HepG2 (cell line): Measurements from ENCODE around the gene MYADML2. TPM values are rescaled to one million over a fixed set of nuclear protein-coding genes. Genes with fewer than 3 reads are reported as not detected.

Experiments
- BCL6 ChIP-seq: IDR thresholded peaks from 2 replicates; pipeline ENCODE4 v1.6.1; 2016; ENCODE audit warnings: missing genetic modification reagents, missing compliant biosample characterization
- DR1 ChIP-seq: sonication (generic); formaldehyde crosslinking; IDR thresholded peaks from 2 replicates; pipeline ENCODE4 v1.8.0; 2021; ENCODE audit warnings: mild to moderate bottlenecking, missing genetic modification reagents, inconsistent platforms
- HOXA7 ChIP-seq: sonication (generic); formaldehyde crosslinking; IDR thresholded peaks from 2 replicates; pipeline ENCODE4 v1.8.1; 2022; ENCODE audit warnings: mild to moderate bottlenecking, missing genetic modification reagents, moderate library complexity
- MZF1 ChIP-seq: sonication (generic); formaldehyde crosslinking; IDR thresholded peaks from 2 replicates; pipeline ENCODE4 v1.8.1; 2023; ENCODE audit warnings: mild to moderate bottlenecking, missing genetic modification reagents, borderline replicate concordance
- SETDB1 ChIP-seq: sonication (generic); formaldehyde crosslinking; IDR thresholded peaks from 2 replicates; pipeline ENCODE4 v1.5.1; 2020; ENCODE audit warnings: missing genetic modification reagents, mild to moderate bottlenecking, borderline replicate concordance
- SMARCC2 ChIP-seq: fragments of 450-650 bp; IDR thresholded peaks from 2 replicates; pipeline ENCODE4 v1.6.1; 2017; ENCODE audit warnings: antibody characterized with exemption, mild to moderate bottlenecking
- SMYD3 ChIP-seq: sonication (generic); formaldehyde crosslinking; IDR thresholded peaks from 2 replicates; pipeline ENCODE4 v1.8.1; 2023; ENCODE audit warnings: mild to moderate bottlenecking, missing genetic modification reagents
- TBX2 ChIP-seq: sonication (generic); formaldehyde crosslinking; IDR thresholded peaks from 2 replicates; pipeline ENCODE4 v1.5.0; 2020; ENCODE audit warnings: missing genetic modification reagents, mild to moderate bottlenecking, borderline replicate concordance
- ZBTB1 ChIP-seq: sonication (generic); formaldehyde crosslinking; IDR thresholded peaks from 2 replicates; pipeline ENCODE4 v1.4.0; 2020; ENCODE audit warnings: missing genetic modification reagents, borderline replicate concordance
- ZIK1 ChIP-seq: sonication (generic); formaldehyde crosslinking; IDR thresholded peaks from 2 replicates; pipeline ENCODE4 v1.5.0; 2020; ENCODE audit warnings: mild to moderate bottlenecking, low read depth, missing genetic modification reagents, borderline replicate concordance
- ZNF253 ChIP-seq: sonication (generic); formaldehyde crosslinking; IDR thresholded peaks from 2 replicates; pipeline ENCODE4 v1.8.0; 2022; ENCODE audit warnings: mild to moderate bottlenecking, missing genetic modification reagents, borderline replicate concordance
- polyA plus RNA-seq, 8 experiments: library from polyadenylated mRNA; depleted of rRNA in 3 of 8; stranded (reverse) in 7 of 8; unstranded in 1 of 8; fragments of >200 nt; fragmentation: Illumina TruSeq in 4 of 8; extraction: Trizol in 4 of 8; gene quantifications; 2 replicates each; pipeline versions ENCODE4 v1.2.1 to v1.2.3, GENCODE V29; 2011 to 2016; ENCODE audit warnings: low read depth in 4 of 8, missing spikeins in 1 of 8, mixed read lengths in 1 of 8; ENCODE audit not compliant: insufficient read depth in 1 of 8
- total RNA-seq, 5 experiments: library from RNA; depleted of rRNA; stranded (reverse); fragments of >200 nt; fragmentation: Illumina TruSeq; extraction: Trizol; gene quantifications; 2 replicates each; pipeline ENCODE4 v1.2.3, GENCODE V29; 2016; ENCODE audit warnings: low read depth in 1 of 5
- TF ChIP-seq, protein P1 (sequence below): sonication (generic); formaldehyde crosslinking; IDR thresholded peaks from 2 replicates; pipeline ENCODE4 v1.5.0; 2020; ENCODE audit warnings: missing genetic modification reagents
- TF ChIP-seq, protein P2 (sequence below): sonication (generic); formaldehyde crosslinking; IDR thresholded peaks from 2 replicates; pipeline ENCODE4 v1.8.1; 2022; ENCODE audit warnings: low read depth, mild to moderate bottlenecking, missing genetic modification reagents
- TF ChIP-seq, protein P3 (sequence below): fragments of 450-650 bp; IDR thresholded peaks from 2 replicates; pipeline ENCODE4 v1.6.1; 2017
- TF ChIP-seq, protein P4 (sequence below): sonication (generic); formaldehyde crosslinking; IDR thresholded peaks from 2 replicates; pipeline ENCODE4 v1.5.0; 2020; ENCODE audit warnings: mild to moderate bottlenecking, missing genetic modification reagents
- TF ChIP-seq, protein P5 (sequence below): fragments of 450-650 bp; IDR thresholded peaks from 2 replicates; pipeline ENCODE4 v1.6.1; 2016
- TF ChIP-seq, protein P6 (sequence below): sonication (generic); formaldehyde crosslinking; IDR thresholded peaks from 2 replicates; pipeline ENCODE4 v1.8.1; 2022; ENCODE audit warnings: mild to moderate bottlenecking, missing genetic modification reagents

Gene MYADML2
- total and polyA plus RNA-seq, 2 of the 13 experiments (the other 11 are each of a cell fraction or from before 2014, with no cell fraction given) = not detected

DNA sequence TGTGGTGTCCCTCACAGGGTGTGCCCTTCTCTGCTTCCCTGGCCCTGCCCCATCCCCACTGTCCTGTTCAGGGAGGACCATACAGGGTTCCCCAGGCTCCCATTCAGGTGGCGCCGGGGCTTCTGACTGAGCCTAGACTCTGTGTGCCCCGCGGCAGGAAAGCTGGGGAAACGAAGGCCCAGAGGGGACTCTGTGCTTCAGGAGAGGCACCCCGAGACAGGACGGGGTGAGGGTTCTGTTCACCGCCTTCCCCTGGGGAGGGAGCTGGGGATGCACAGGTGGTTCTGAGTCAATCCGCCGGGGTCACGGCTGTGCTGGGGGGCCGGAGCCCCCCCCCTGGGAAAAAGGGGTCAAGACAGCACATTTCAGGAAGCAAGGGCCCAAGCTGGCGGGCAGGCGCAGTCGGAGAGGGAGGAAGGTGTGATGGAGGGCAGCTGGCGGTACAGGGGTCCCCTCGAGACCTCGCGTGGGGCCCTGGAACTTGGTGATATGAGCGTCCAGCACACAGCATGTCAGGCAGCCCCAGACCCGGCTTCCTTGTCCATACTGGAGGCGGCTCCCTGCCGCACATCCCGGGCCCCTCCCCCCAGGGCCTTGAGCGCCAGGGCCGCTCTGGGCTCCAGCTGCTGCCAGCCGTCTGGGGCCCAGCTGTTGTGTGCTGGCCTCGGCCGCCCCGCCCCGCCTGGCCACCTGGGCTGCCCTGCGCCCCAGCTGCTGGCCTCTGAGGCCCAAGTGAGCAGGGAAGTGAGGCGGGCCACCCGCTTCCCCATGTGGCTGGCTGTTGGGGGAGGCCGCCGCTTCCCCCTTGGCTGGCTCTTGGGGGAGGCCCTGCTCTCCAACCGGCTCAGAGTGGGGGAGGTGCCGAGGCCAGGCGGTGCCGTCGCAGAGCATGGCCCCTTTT, 19.6 kb upstream of the MYADML2 start (continued):
- TF ChIP-seq, protein P1, sequence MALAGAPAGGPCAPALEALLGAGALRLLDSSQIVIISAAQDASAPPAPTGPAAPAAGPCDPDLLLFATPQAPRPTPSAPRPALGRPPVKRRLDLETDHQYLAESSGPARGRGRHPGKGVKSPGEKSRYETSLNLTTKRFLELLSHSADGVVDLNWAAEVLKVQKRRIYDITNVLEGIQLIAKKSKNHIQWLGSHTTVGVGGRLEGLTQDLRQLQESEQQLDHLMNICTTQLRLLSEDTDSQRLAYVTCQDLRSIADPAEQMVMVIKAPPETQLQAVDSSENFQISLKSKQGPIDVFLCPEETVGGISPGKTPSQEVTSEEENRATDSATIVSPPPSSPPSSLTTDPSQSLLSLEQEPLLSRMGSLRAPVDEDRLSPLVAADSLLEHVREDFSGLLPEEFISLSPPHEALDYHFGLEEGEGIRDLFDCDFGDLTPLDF (CRISPR knock-in tag) = no peak
- TF ChIP-seq, protein P2, sequence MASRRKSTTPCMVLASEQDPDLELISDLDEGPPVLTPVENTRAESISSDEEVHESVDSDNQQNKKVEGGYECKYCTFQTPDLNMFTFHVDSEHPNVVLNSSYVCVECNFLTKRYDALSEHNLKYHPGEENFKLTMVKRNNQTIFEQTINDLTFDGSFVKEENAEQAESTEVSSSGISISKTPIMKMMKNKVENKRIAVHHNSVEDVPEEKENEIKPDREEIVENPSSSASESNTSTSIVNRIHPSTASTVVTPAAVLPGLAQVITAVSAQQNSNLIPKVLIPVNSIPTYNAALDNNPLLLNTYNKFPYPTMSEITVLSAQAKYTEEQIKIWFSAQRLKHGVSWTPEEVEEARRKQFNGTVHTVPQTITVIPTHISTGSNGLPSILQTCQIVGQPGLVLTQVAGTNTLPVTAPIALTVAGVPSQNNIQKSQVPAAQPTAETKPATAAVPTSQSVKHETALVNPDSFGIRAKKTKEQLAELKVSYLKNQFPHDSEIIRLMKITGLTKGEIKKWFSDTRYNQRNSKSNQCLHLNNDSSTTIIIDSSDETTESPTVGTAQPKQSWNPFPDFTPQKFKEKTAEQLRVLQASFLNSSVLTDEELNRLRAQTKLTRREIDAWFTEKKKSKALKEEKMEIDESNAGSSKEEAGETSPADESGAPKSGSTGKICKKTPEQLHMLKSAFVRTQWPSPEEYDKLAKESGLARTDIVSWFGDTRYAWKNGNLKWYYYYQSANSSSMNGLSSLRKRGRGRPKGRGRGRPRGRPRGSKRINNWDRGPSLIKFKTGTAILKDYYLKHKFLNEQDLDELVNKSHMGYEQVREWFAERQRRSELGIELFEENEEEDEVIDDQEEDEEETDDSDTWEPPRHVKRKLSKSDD (CRISPR knock-in tag) = peak; percentile 84
- TF ChIP-seq ZIK1 (CRISPR knock-in tag) (peak; percentile 74), MZF1 (CRISPR knock-in tag) (peak; percentile 77), TBX2 (CRISPR knock-in tag) (peak; percentile 88), ZBTB1 (CRISPR knock-in tag) (no peak), HOXA7 (CRISPR knock-in tag) (no peak), DR1 (CRISPR knock-in tag) (peak; percentile 79; the same call in 1 of the 2 replicates), BCL6 (CRISPR knock-in tag) (peak; percentile 89), SMYD3 (CRISPR knock-in tag) (peak; percentile 85; the same call in 1 of the 2 replicates), SETDB1 (CRISPR knock-in tag) (no peak), ZNF253 (peak; percentile 53; the same call in 1 of the 2 replicates), SMARCC2 (no peak)
- TF ChIP-seq, protein P3, sequence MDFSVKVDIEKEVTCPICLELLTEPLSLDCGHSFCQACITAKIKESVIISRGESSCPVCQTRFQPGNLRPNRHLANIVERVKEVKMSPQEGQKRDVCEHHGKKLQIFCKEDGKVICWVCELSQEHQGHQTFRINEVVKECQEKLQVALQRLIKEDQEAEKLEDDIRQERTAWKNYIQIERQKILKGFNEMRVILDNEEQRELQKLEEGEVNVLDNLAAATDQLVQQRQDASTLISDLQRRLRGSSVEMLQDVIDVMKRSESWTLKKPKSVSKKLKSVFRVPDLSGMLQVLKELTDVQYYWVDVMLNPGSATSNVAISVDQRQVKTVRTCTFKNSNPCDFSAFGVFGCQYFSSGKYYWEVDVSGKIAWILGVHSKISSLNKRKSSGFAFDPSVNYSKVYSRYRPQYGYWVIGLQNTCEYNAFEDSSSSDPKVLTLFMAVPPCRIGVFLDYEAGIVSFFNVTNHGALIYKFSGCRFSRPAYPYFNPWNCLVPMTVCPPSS = no peak
- TF ChIP-seq, protein P4, sequence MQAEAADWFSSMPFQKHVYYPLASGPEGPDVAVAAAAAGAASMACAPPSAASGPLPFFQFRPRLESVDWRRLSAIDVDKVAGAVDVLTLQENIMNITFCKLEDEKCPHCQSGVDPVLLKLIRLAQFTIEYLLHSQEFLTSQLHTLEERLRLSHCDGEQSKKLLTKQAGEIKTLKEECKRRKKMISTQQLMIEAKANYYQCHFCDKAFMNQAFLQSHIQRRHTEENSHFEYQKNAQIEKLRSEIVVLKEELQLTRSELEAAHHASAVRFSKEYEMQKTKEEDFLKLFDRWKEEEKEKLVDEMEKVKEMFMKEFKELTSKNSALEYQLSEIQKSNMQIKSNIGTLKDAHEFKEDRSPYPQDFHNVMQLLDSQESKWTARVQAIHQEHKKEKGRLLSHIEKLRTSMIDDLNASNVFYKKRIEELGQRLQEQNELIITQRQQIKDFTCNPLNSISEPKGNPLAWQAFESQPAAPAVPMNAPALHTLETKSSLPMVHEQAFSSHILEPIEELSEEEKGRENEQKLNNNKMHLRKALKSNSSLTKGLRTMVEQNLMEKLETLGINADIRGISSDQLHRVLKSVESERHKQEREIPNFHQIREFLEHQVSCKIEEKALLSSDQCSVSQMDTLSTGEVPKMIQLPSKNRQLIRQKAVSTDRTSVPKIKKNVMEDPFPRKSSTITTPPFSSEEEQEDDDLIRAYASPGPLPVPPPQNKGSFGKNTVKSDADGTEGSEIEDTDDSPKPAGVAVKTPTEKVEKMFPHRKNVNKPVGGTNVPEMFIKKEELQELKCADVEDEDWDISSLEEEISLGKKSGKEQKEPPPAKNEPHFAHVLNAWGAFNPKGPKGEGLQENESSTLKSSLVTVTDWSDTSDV (CRISPR knock-in tag) = no peak
- TF ChIP-seq, protein P5, sequence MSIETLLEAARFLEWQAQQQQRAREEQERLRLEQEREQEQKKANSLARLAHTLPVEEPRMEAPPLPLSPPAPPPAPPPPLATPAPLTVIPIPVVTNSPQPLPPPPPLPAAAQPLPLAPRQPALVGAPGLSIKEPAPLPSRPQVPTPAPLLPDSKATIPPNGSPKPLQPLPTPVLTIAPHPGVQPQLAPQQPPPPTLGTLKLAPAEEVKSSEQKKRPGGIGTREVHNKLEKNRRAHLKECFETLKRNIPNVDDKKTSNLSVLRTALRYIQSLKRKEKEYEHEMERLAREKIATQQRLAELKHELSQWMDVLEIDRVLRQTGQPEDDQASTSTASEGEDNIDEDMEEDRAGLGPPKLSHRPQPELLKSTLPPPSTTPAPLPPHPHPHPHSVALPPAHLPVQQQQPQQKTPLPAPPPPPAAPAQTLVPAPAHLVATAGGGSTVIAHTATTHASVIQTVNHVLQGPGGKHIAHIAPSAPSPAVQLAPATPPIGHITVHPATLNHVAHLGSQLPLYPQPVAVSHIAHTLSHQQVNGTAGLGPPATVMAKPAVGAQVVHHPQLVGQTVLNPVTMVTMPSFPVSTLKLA = no peak
- TF ChIP-seq, protein P6, sequence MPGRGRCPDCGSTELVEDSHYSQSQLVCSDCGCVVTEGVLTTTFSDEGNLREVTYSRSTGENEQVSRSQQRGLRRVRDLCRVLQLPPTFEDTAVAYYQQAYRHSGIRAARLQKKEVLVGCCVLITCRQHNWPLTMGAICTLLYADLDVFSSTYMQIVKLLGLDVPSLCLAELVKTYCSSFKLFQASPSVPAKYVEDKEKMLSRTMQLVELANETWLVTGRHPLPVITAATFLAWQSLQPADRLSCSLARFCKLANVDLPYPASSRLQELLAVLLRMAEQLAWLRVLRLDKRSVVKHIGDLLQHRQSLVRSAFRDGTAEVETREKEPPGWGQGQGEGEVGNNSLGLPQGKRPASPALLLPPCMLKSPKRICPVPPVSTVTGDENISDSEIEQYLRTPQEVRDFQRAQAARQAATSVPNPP (CRISPR knock-in tag) = no peak
